ENCODE data around the gene HTR3C. TPM values are rescaled to one million over a fixed set of nuclear protein-coding genes. Genes with fewer than 3 reads are reported as not detected.

The HTR3C gene
- total RNA-seq, 1 donor, result not detected

DNA sequence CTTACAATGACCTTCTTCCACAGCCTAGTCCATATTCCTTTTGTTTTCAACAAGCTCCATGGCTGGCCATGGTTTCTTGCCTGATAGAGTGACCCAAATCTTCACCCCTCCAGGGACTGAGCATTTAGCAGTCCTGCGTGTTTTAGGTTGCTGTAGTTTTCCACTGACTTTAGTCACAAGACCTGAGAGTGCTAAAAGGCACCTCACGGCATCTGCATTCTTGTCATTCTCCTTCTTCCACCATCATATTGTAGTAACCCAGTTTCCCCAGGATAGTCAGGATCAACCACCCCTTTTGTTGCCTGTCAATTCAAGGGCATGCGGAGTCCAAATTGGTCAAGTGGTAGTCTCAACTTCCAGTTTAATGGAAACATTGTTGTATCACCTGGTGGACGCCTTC, 20.8 kb downstream of the HTR3C start:
- TF ChIP-seq, protein P1, sequence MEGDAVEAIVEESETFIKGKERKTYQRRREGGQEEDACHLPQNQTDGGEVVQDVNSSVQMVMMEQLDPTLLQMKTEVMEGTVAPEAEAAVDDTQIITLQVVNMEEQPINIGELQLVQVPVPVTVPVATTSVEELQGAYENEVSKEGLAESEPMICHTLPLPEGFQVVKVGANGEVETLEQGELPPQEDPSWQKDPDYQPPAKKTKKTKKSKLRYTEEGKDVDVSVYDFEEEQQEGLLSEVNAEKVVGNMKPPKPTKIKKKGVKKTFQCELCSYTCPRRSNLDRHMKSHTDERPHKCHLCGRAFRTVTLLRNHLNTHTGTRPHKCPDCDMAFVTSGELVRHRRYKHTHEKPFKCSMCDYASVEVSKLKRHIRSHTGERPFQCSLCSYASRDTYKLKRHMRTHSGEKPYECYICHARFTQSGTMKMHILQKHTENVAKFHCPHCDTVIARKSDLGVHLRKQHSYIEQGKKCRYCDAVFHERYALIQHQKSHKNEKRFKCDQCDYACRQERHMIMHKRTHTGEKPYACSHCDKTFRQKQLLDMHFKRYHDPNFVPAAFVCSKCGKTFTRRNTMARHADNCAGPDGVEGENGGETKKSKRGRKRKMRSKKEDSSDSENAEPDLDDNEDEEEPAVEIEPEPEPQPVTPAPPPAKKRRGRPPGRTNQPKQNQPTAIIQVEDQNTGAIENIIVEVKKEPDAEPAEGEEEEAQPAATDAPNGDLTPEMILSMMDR (IDR thresholded peaks at IDR 0.05; ENCODE audit: insufficient read depth, low read length), result no peak
- no peak overlapping the region for H3K4me3 ChIP-seq (ENCODE audit: low read depth, low read length)
- no peak for DNase-seq (ENCODE audit: low read depth)

DNA sequence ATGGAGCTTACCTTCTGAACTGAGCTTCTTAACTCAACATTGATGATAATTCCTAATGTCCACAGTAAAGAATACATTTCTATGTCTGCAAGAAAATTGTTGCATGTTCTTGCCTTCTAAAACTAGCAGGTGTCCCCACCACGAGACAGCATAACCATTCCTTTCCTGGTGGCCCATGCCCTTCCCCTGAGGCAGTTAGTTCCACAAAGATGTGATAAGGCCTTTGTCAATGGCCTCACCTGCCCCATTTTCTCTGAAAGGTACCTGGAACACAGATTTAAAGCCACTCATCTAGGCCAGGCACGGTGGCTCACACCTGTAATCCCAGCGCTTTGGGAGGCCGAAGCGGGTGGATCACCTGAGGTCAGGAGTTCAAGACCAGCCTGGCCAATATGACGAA, 23.1 kb downstream of the HTR3C start:
- TF ChIP-seq, protein P1 (IDR thresholded peaks at IDR 0.05; ENCODE audit: insufficient read depth, low read length), result no peak
- H3K4me3 ChIP-seq (ENCODE audit: low read depth, low read length), result no peak overlapping the region
- no peak for DNase-seq (ENCODE audit: low read depth)

DNA sequence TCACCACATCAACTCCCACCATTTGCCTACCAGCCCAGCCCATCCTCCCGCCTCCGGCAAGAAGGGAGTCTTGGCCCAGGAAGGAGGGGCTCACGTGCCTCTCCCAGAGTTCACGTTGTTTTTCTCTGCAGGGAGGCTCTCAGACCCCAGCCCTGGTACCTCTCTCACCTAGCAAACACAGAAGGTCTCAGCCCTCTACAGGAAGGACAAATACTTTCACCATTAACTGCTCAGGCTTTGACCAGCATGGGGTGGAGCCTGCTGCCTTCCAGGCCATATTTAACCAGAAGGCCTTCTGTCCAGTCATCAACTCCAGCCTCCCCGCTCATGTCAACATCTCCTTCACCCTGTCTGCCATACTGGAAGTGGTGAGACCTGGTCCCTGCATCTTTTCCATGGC, 25.0 kb downstream of the HTR3C start:
- H3K4me3 ChIP-seq (ENCODE audit: low read depth, low read length), result no peak overlapping the region
- TF ChIP-seq, protein P1 (IDR thresholded peaks at IDR 0.05; ENCODE audit: insufficient read depth, low read length), result no peak
- no peak for DNase-seq (ENCODE audit: low read depth)

DNA sequence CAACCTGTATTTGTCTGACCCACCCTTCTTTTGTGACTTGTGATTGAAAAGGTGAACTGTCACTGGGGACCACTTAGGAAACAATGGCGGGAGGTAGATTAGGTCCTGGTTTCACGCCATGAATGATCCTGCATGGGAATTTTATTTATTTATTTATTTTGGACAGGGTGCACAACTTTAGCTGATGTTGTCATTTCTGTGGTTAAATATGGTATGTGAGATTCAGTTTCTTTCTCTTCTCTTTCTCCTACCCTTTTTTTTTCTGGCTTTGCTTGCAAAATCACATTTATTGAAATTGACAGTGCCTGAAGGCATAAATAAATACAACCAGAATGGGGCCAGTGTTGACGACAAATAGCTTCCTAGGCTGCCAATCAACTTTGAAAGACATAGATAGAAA, 26.0 kb downstream of the HTR3C start:
- peak; percentile 26 for DNase-seq (ENCODE audit: low read depth)
- H3K4me3 ChIP-seq (ENCODE audit: low read depth, low read length), result no peak overlapping the region
- TF ChIP-seq, protein P1 (IDR thresholded peaks at IDR 0.05; ENCODE audit: insufficient read depth, low read length), result no peak

GRCh38 chr3:184081116-184081830, 28.4 kb downstream of the HTR3C start:
- TF ChIP-seq, protein P1 (IDR thresholded peaks at IDR 0.05; ENCODE audit: insufficient read depth, low read length), result no peak
- DNase-seq (ENCODE audit: low read depth), result no peak
- no peak overlapping the region for H3K4me3 ChIP-seq (ENCODE audit: low read depth, low read length)

DNA sequence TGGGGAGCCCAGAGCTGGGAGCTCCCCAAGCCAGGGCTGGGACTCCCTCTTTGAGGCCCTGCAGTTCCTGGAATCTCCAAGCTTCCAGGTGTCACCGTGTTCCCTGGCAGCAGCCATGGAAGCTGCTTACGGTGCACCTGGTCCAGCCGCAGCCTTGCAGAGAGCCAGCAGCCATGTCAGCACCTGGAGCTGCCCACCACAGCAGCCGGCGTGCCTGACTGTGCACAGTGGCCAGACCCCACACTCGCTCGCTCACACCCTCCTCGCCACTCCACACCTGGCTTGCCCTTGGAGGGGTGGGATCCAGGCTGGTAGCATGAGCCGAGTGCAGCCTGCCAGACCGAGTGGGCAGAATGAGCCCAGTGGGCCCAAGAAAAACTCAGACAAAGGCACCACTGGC, 29.2 kb downstream of the HTR3C start:
- TF ChIP-seq, protein P1 (IDR thresholded peaks at IDR 0.05; ENCODE audit: insufficient read depth, low read length), result no peak
- no peak for DNase-seq (ENCODE audit: low read depth)

GRCh38 chr3:184082465-184082864, 29.6 kb downstream of the HTR3C start:
- DNase-seq (ENCODE audit: low read depth), result no peak
- TF ChIP-seq, protein P1 (IDR thresholded peaks at IDR 0.05; ENCODE audit: insufficient read depth, low read length), result no peak
- no peak overlapping the region for H3K4me3 ChIP-seq (ENCODE audit: low read depth, low read length)

More for the DNA sequence above, 29.2 kb downstream of the HTR3C start:
- H3K4me3 ChIP-seq (ENCODE audit: low read depth, low read length), result no peak overlapping the region

Measured in fibroblast of the aortic adventitia (primary cell).